ENCODE data around the gene SLC6A1.

The SLC6A1 gene

GRCh38 chr3:10992017-10992942 is at the start of gene SLC6A1:
TSS of gene SLC6A1 (plus strand) at chr3:10992748. CDS start at chr3:11017212, 24,464 bp downstream.
- DNase-seq = no peak

GRCh38 chr3:10944866-10945265 is 47.7 kb upstream of the SLC6A1 start:
- no peak for DNase-seq

DNA sequence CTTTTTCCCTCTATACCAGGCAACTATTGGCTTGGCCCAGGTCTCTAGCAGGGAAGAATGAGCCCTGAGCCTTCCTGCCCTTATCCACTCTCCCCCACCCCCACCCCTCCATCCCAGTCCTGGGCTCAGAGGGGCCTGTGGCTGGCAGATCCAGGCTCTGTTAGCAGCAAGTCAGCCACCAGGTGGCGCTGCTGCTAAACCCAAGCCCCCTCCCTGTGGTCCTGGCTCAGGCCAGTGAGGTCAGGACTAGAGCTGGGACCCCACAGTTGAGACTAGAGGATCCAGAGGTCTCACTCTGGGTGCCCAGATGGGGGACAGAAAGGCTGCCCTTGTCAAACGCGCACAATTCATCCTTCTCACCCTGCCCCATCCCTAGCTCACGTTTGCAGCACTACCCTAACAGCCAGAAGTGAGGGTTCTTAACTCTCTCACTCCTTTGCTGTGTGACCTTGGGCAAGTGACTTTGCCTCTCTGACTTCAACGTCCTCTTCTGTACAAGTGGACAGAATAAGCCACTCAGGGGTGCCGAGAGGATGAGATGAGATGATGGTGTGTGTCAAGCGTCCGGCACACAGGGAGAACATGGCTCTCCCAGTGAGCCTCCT is 46.8 kb upstream of the SLC6A1 start:
- DNase-seq = peak; percentile 61

DNA sequence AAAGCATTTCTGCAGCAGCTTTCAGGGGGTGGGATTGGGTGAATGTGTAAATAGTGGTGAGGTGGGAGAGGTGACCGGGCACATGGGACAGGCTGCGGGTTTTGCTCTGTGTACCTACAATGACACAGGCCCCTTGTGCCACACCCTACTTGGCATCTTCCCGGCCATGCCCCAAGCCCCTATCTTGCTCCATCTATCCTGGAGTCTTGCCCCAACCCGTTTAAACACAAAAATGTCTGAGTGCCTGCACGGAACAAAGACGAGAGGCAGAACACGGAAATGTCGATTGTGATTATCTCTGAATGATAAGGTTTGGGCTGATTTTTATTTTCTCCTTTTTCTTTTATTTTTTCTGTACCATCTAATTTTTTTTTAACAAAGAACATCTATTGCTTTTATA is 46.0 kb upstream of the SLC6A1 start:
- DNase-seq = no peak

DNA sequence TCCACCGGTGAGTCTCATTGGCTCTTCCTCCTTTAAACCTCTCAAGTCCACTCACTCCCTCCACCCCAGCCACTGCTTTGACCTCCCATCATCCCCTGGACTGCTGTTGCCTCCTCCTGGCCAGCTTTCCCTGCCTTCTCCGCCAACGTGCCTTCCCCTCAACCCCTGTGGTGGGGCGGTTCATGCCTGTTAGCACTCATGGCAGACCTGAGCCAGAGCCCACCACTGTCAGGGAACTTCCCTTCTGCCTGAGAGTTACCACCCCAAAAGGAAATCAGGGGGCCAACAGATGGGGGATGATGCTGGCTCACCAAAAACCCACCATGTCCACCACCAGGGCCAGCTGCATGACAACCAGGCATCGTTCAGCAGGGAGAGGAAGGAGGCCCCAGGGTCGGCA is 44.2 kb upstream of the SLC6A1 start:
- DNase-seq = no peak

GRCh38 chr3:10949197-10949596 is 43.4 kb upstream of the SLC6A1 start:
- DNase-seq = no peak

- DNase-seq = peak; percentile 25
These were observed 41.9 kb upstream of the SLC6A1 start for GRCh38 chr3:10950476-10951294.

- DNase-seq = no peak
These were observed 41.1 kb upstream of the SLC6A1 start for GRCh38 chr3:10951295-10951926.

- no peak for DNase-seq
These were observed 40.0 kb upstream of the SLC6A1 start for GRCh38 chr3:10952525-10952924.

GRCh38 chr3:10954740-10955139 is 37.8 kb upstream of the SLC6A1 start:
- no peak for DNase-seq

DNA sequence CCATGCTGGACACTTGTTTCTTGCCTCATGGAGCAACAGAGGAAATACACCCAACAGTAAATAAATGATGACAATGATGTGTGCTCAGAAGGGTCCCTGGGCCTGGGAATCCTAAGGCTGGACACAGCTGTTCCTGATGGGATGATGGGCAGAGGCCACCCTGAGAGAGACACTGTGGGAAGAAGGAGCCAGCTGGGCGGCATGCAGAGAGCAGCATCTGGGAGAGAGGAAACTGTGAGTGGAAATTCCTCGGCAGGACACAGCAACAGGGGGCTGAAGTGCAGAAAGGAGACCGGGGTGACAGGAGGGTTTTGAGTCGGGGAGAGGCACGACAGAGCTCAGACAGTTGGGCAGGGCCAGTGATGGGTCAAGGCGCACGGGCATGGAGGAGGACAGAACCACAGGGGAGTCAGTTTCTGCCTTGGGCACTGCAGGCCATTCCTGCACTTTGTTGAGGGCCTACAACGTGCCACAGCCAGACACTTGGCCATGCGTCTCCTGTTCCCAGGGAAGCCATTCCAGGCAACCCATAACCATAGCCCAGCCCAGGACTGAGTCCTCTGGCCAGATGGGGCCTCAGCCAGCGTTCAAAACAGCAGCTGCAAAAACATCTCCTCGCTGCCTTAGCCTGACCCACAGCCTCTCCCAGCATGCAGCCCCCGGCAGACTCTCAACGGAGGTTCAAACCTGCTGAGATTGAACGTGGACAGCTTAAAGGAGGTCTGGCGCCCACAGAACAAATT is 36.7 kb upstream of the SLC6A1 start:
- DNase-seq = no peak

DNA sequence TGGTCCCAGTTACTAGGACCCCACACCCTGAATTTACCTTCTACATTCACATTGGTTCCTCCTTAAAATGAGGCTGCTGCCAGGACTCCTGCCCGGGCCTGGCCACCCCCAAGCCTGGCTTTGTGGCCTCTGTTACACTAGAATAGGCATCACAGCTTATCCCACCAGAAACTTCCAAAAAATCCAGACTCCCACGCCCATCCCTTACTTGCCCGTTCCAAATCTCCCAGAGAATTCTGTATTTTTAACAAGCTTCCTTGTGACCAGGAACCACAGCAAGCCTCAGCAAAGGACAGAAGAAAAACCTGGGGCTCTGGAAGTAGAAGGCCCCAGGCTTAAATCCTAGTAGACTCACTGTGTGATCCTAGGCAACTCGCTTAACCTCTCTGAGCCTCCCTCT is 36.0 kb upstream of the SLC6A1 start:
- no peak for DNase-seq

GRCh38 chr3:10956986-10957385 is 35.6 kb upstream of the SLC6A1 start:
- DNase-seq = no peak

GRCh38 chr3:10957976-10958749 is 34.4 kb upstream of the SLC6A1 start:
- DNase-seq = peak; percentile 99

GRCh38 chr3:10960255-10960654 is 32.3 kb upstream of the SLC6A1 start:
- DNase-seq = no peak

GRCh38 chr3:10961921-10962320 is 30.6 kb upstream of the SLC6A1 start:
- DNase-seq = peak; percentile 47

GRCh38 chr3:10962481-10963036 is 30.0 kb upstream of the SLC6A1 start:
- DNase-seq = peak; percentile 97

GRCh38 chr3:10964537-10965167 is 27.9 kb upstream of the SLC6A1 start:
- peak; percentile 2 for DNase-seq

DNA sequence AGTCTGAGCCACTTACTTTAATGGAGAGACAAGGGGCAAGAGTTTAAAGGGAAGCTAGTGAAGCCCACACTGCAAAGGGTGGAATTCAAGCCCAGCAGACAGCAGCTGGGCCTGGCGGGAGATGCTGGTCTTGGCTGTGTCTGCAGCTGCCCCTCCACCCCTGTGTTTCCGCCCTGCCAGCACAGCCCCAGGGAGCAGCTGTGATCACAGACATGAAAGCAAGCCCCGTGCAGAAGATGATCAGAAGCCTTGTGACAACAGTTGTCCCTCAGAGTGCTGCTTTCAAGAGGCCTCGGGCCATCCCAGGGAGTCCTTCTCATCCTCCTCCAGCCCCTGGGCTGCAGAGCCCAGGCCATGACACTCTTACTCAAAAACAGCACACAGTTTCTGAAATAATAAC is 24.1 kb upstream of the SLC6A1 start:
- DNase-seq = peak; percentile 61

DNA sequence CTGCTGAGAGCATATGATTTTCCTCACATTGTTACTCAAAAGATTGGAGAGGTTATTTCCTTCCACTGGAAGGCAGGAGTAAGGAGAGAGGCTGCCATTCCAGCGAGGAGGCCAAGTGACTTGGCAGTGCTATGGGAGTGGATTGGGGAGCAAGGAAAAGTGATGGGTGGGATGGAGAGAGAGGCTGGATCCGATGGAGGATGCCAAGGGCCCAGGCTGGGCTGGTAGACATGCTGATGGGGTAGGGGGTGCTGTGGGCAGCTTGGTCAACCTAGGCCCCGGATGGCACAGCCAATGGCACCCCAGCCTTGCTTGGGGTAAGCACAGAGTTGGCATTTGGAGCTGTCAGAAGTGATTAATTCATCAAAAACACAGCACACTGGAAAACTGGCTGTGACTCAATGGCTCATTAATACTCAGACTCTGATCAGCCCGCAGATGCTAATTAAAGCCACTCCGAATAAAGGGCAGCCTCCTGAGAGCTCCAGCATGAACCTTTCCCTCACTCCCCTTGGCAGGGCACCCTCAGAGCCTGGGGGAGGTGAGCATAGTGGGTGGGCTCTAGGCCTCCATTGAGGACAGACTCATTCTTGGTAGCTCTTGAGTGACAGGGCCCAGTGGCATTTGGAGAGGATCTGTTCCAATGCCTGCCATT is 22.1 kb upstream of the SLC6A1 start:
- DNase-seq = no peak
